ENCODE measurements around the gene EPB41L5.

- TF ChIP-seq CTCF (IDR thresholded peaks at IDR 0.05; ENCODE audit: low read depth, low read length, missing input control) (no peak), TAF1 (conservative IDR thresholded peaks at IDR 0.05) (no peak), REST (IDR thresholded peaks at IDR 0.05) (no peak), ATF3 (IDR thresholded peaks at IDR 0.05) (no peak), YY1 (IDR thresholded peaks at IDR 0.05) (no peak)
Observed at GRCh38 chr2:120018549-120018948, 5.7 kb downstream of the EPB41L5 start.

All from liver (tissue), 3 donors.